H9 (cell line): ENCODE results near the gene GIPC1. TPM values are rescaled to one million over a fixed set of nuclear protein-coding genes. Genes with fewer than 3 reads are reported as not detected.
A peak's percentile ranks its signal among the peaks of the same experiment; 100 is the strongest.

Source experiments
- DNase-seq: peaks from one replicate; pipeline ENCODE4 v3.0.0-alpha.2; 2017
- H2AFZ ChIP-seq: one replicate; pipeline ENCODE4 v1.6.1; 2013; ENCODE audit warnings: mild to moderate bottlenecking, low read length, control low read depth, moderate library complexity
- H2AK5ac ChIP-seq: 2 replicates; pipeline ENCODE4 v1.6.1; 2013; ENCODE audit warnings: low read length, control low read depth, mixed read lengths; ENCODE audit not compliant: insufficient read length
- H2BK120ac ChIP-seq: one replicate; pipeline ENCODE4 v1.6.1; 2013; ENCODE audit warnings: low read depth, mild to moderate bottlenecking, low read length, control low read depth, inconsistent platforms; ENCODE audit not compliant: poor library complexity, severe bottlenecking
- H2BK12ac ChIP-seq: 2 replicates; pipeline ENCODE4 v1.6.1; 2013; ENCODE audit warnings: low read length, control low read depth, mixed read lengths, low read depth; ENCODE audit not compliant: insufficient read length
- H2BK15ac ChIP-seq: 2 replicates; pipeline ENCODE4 v1.6.1; 2013; ENCODE audit warnings: low read depth, low read length, control low read depth
- H2BK20ac ChIP-seq: one replicate; pipeline ENCODE4 v1.6.1; 2013; ENCODE audit warnings: low read depth, mild to moderate bottlenecking, low read length, control low read depth, inconsistent platforms; ENCODE audit not compliant: poor library complexity, severe bottlenecking
- H2BK5ac ChIP-seq: 2 replicates; pipeline ENCODE4 v1.6.1; 2013; ENCODE audit warnings: low read length, control low read depth, mixed read lengths; ENCODE audit not compliant: insufficient read length
- H3K14ac ChIP-seq: 2 replicates; pipeline ENCODE4 v1.6.1; 2013; ENCODE audit warnings: low read length, control low read depth; ENCODE audit not compliant: insufficient read depth
- H3K18ac ChIP-seq: 2 replicates; pipeline ENCODE4 v1.6.1; 2013; ENCODE audit warnings: low read depth, mild to moderate bottlenecking, mixed read lengths, low read length, control low read depth; ENCODE audit not compliant: insufficient read length
- H3K23ac ChIP-seq: 2 replicates; pipeline ENCODE4 v1.6.1; 2013; ENCODE audit warnings: low read length, control low read depth, mixed read lengths, low read depth; ENCODE audit not compliant: insufficient read length
- H3K23me2 ChIP-seq: 2 replicates; pipeline ENCODE4 v1.6.1; 2013; ENCODE audit warnings: low read depth, mild to moderate bottlenecking, mixed read lengths, low read length, control low read depth; ENCODE audit not compliant: insufficient read length, poor library complexity, severe bottlenecking
- H3K27ac ChIP-seq: 2 replicates; pipeline ENCODE4 v1.5.1; 2013; ENCODE audit warnings: low read length, control low read depth, mixed read lengths, low read depth; ENCODE audit not compliant: insufficient read length
- H3K27me3 ChIP-seq: 2 replicates; pipeline ENCODE4 v1.6.1; 2013; ENCODE audit warnings: low read length, control low read depth, inconsistent platforms; ENCODE audit not compliant: insufficient read depth
- H3K4ac ChIP-seq: 2 replicates; pipeline ENCODE4 v1.6.1; 2013; ENCODE audit warnings: low read depth, mild to moderate bottlenecking, control low read depth, inconsistent platforms, low read length, moderate library complexity
- H3K4me1 ChIP-seq: 2 replicates; pipeline ENCODE4 v1.6.1; 2013; ENCODE audit warnings: low read length, control low read depth, inconsistent platforms; ENCODE audit not compliant: insufficient read depth
- H3K4me2 ChIP-seq: 2 replicates; pipeline ENCODE4 v1.6.1; 2013; ENCODE audit warnings: low read length, control low read depth, mixed read lengths; ENCODE audit not compliant: insufficient read length, insufficient read depth
- H3K56ac ChIP-seq: 2 replicates; pipeline ENCODE4 v1.6.1; 2013; ENCODE audit warnings: low read depth, mild to moderate bottlenecking, mixed read lengths, low read length, control low read depth; ENCODE audit not compliant: insufficient read length
- H3K79me1 ChIP-seq: 2 replicates; pipeline ENCODE4 v1.6.1; 2013; ENCODE audit warnings: low read depth, mild to moderate bottlenecking, moderate library complexity, low read length, control low read depth, inconsistent platforms; ENCODE audit not compliant: insufficient read depth, poor library complexity, severe bottlenecking
- H3K79me2 ChIP-seq: 2 replicates; pipeline ENCODE4 v1.6.1; 2013; ENCODE audit warnings: low read length, control low read depth, inconsistent platforms; ENCODE audit not compliant: insufficient read depth
- H3K9ac ChIP-seq: 2 replicates; pipeline ENCODE4 v1.6.1; 2013; ENCODE audit warnings: low read length, control low read depth, mixed read lengths; ENCODE audit not compliant: insufficient read length; ENCODE audit errors: extremely low read depth
- H3K9me3 ChIP-seq: one replicate; pipeline ENCODE4 v1.6.1; 2013; ENCODE audit warnings: low read depth, low read length, inconsistent platforms; ENCODE audit not compliant: control insufficient read depth
- H3T11ph ChIP-seq: one replicate; pipeline ENCODE4 v1.6.1; 2013; ENCODE audit warnings: mild to moderate bottlenecking, low read length, control low read depth, inconsistent platforms
- H4K20me1 ChIP-seq: one replicate; pipeline ENCODE4 v1.6.1; 2013; ENCODE audit not compliant: control insufficient read depth, insufficient read length, insufficient read depth
- H4K5ac ChIP-seq: 2 replicates; pipeline ENCODE4 v1.6.1; 2013; ENCODE audit warnings: low read depth, mild to moderate bottlenecking, mixed read lengths, low read length, control low read depth; ENCODE audit not compliant: insufficient read length
- H4K8ac ChIP-seq: replicated peaks from 2 replicates; pipeline ENCODE4 v1.6.1; 2013; ENCODE audit warnings: low read length, control low read depth, mixed read lengths, low read depth; ENCODE audit not compliant: insufficient read length
- H4K91ac ChIP-seq: 2 replicates; pipeline ENCODE4 v1.6.1; 2013; ENCODE audit warnings: low read depth, mild to moderate bottlenecking, moderate library complexity, mixed read lengths, low read length, control low read depth; ENCODE audit not compliant: insufficient read length
- H3K27ac Mint-ChIP-seq, 3 experiments: 2 replicates in 2 of 3; 3 replicates in 1 of 3; pipeline ENCODE4 v1.8.0; 2020 to 2021; ENCODE audit warnings: mixed read lengths in 3 of 3, mild to moderate bottlenecking in 1 of 3, moderate library complexity in 1 of 3
- H3K27me3 Mint-ChIP-seq: 2 replicates; pipeline ENCODE4 v1.8.0; 2021; ENCODE audit warnings: low read depth, mild to moderate bottlenecking, moderate library complexity, mixed read lengths
- H3K36me3 Mint-ChIP-seq, 3 experiments: 2 replicates in 2 of 3; 3 replicates in 1 of 3; pipeline ENCODE4 v1.8.0; 2020 to 2021; ENCODE audit warnings: low read depth in 3 of 3, mixed read lengths in 3 of 3; ENCODE audit not compliant: insufficient read depth in 1 of 3
- H3K4me1 Mint-ChIP-seq, 2 experiments: 2 replicates each; pipeline ENCODE4 v1.8.0; 2020; ENCODE audit warnings: mixed read lengths in 2 of 2
- H3K4me3 Mint-ChIP-seq, 2 experiments: 2 replicates in 1 of 2; 3 replicates in 1 of 2; pipeline ENCODE4 v1.8.0; 2020 to 2021; ENCODE audit warnings: mild to moderate bottlenecking in 2 of 2, mixed read lengths in 2 of 2, moderate library complexity in 1 of 2
- H3K9me3 Mint-ChIP-seq, 2 experiments: 2 replicates in 1 of 2; 3 replicates in 1 of 2; pipeline ENCODE4 v1.8.0; 2020; ENCODE audit warnings: mild to moderate bottlenecking in 2 of 2, mixed read lengths in 2 of 2, moderate library complexity in 1 of 2
- WGBS: extraction: QIAGEN DNeasy Blood & Tissue Kit; methylation state at CpG from one replicate; pipeline ENCODE4 v1.1.7; 2013; ENCODE audit warnings: missing lambda C conversion rate, low lambda C conversion rate, mixed read lengths; ENCODE audit not compliant: insufficient read length; ENCODE audit errors: extremely low coverage; 5-methylcytosine and 5-hydroxymethylcytosine counted together
- total RNA-seq: library from RNA; stranded (reverse); gene quantifications from 2 replicates; pipeline ENCODE4 v1.2.1, GENCODE V29; 2021
- TF ChIP-seq, protein P1 (sequence below): fragments of 200-600 bp; sonication (generic); conservative IDR thresholded peaks from 3 replicates; pipeline ENCODE4 v1.8.0; 2021; ENCODE audit warnings: antibody characterized with exemption, mild to moderate bottlenecking

The GIPC1 gene
- total RNA-seq, 1 experiment from 2014 or later = 70.6 TPM

DNA sequence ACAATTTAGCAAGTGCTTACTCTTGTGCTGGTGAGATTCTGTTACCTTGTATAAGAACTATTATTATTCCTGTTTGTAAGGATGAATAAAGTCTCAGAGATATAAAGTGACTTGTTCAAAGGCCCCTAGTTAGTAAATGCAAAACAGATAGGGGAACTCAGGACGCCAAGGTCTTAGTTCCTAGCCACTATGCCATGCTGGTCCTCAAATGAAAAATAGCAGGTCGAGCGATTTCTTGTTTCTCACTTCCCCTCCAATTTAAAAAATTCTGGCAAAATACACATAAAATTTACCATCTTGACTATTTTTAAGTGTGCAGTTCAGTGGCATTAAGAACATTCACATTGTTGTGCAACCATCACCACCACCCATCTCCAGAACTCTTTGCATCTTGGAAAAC, 34.6 kb upstream of the GIPC1 start:
- Histone ChIP-seq H3K4me1 (no peaks in the 10 kb centered on the region), H4K20me1 (no peaks in the 10 kb centered on the region), H3K18ac (no peak overlapping the region), H3K4me2 (peak overlapping the region; percentile 99), H3K23ac (no peak overlapping the region), H3T11ph (no peak overlapping the region), H3K79me2 (peaks cover 6% of the 10 kb centered on the region; the same call in 1 of the 2 replicates), H4K5ac (no peak overlapping the region), H2BK120ac (no peak overlapping the region), H3K56ac (no peak overlapping the region), H4K8ac (no peak overlapping the region), H4K91ac (no peak overlapping the region), H2BK5ac (no peak overlapping the region), H3K4ac (no peak overlapping the region), H3K27ac (no peak overlapping the region), H3K79me1 (peaks cover 5% of the 10 kb centered on the region), H3K14ac (no peak overlapping the region), H2AK5ac (no peak overlapping the region), H2BK12ac (no peak overlapping the region), H3K9ac (no peak overlapping the region), H3K27me3 (no peaks in the 10 kb centered on the region), H3K23me2 (peaks cover 3% of the 10 kb centered on the region), H3K9me3 (no peaks in the 10 kb centered on the region), H2BK20ac (no peak overlapping the region), H2BK15ac (no peak overlapping the region), H2AFZ (no peak overlapping the region)
- Mint-ChIP-seq H3K36me3 (peaks cover 0 to 13% (median 8%) of the 10 kb centered on the region in 3 experiments; a peak in 4 of 7 replicates), H3K4me1 (peaks cover 12 to 17% of the 10 kb centered on the region in 2 experiments), H3K27me3 (no peaks in the 10 kb centered on the region), H3K4me3 (peak overlapping the region; percentile 94 to 97), H3K27ac (peak overlapping the region in 1 of 3 experiments; percentile 23; a peak in 1 of 7 replicates), H3K9me3 (no peaks in the 10 kb centered on the region)
- no peak for DNase-seq
- WGBS = no CpG with 5 or more reads among the region's 3 CpGs
- TF ChIP-seq, protein P1, sequence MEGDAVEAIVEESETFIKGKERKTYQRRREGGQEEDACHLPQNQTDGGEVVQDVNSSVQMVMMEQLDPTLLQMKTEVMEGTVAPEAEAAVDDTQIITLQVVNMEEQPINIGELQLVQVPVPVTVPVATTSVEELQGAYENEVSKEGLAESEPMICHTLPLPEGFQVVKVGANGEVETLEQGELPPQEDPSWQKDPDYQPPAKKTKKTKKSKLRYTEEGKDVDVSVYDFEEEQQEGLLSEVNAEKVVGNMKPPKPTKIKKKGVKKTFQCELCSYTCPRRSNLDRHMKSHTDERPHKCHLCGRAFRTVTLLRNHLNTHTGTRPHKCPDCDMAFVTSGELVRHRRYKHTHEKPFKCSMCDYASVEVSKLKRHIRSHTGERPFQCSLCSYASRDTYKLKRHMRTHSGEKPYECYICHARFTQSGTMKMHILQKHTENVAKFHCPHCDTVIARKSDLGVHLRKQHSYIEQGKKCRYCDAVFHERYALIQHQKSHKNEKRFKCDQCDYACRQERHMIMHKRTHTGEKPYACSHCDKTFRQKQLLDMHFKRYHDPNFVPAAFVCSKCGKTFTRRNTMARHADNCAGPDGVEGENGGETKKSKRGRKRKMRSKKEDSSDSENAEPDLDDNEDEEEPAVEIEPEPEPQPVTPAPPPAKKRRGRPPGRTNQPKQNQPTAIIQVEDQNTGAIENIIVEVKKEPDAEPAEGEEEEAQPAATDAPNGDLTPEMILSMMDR = no peak
